ENCODE measurements around the gene CYTH3.
"Not testable (repeated sequence)": the region's sequence is repeated elsewhere in the genome, so short reads cannot be mapped to it uniquely, and the experiment has no call there.

The CYTH3 gene

DNA sequence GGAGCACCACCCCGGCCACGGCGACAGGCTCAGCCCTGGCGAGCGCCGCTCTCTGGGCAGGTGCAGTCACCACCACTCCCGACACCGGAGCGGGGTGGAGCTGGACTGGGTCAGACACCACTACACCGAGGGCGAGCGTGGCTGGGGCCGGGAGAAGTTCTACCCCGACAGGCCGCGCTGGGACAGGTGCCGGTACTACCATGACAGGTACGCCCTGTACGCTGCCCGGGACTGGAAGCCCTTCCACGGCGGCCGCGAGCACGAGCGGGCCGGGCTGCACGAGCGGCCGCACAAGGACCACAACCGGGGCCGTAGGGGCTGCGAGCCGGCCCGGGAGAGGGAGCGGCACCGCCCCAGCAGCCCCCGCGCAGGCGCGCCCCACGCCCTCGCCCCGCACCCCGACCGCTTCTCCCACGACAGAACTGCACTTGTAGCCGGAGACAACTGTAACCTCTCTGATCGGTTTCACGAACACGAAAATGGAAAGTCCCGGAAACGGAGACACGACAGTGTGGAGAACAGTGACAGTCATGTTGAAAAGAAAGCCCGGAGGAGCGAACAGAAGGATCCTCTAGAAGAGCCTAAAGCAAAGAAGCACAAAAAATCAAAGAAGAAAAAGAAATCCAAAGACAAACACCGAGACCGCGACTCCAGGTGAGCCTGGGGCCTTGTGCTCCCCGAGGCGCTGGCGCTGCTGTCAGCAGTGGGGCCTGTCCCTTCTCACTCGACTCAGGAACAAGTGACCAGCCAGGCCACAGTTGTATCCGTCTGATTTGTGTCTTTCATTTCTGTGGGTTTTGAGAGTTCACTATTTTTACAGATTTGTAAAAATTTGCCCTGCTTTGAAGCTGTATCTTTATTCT is 117.7 kb downstream of the CYTH3 start:
- FAIRE-seq (no peak), DNase-seq (ENCODE audit: low spot score) (no peak)

DNA sequence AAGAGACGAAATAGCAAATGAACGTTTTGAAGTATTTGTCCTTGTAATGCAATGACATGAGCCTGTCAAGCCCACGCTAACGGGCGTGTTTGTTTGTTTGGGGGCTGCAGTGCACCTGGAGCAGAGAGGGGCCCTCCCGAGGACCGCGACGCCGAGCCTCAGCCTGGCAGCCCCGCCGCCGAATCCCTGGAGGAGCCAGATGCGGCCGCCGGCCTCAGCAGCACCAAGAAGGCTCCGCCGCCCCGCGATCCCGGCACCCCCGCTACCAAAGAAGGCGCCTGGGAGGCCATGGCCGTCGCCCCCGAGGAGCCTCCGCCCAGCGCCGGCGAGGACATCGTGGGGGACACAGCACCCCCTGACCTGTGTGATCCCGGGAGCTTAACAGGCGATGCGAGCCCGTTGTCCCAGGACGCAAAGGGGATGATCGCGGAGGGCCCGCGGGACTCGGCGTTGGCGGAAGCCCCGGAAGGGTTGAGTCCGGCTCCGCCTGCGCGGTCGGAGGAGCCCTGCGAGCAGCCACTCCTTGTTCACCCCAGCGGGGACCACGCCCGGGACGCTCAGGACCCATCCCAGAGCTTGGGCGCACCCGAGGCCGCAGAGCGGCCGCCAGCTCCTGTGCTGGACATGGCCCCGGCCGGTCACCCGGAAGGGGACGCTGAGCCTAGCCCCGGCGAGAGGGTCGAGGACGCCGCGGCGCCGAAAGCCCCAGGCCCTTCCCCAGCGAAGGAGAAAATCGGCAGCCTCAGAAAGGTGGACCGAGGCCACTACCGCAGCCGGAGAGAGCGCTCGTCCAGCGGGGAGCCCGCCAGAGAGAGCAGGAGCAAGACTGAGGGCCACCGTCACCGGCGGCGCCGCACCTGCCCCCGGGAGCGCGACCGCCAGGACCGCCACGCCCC is 118.5 kb downstream of the CYTH3 start:
- DNase-seq (ENCODE audit: low spot score), result no peak
- FAIRE-seq, result no peak

DNA sequence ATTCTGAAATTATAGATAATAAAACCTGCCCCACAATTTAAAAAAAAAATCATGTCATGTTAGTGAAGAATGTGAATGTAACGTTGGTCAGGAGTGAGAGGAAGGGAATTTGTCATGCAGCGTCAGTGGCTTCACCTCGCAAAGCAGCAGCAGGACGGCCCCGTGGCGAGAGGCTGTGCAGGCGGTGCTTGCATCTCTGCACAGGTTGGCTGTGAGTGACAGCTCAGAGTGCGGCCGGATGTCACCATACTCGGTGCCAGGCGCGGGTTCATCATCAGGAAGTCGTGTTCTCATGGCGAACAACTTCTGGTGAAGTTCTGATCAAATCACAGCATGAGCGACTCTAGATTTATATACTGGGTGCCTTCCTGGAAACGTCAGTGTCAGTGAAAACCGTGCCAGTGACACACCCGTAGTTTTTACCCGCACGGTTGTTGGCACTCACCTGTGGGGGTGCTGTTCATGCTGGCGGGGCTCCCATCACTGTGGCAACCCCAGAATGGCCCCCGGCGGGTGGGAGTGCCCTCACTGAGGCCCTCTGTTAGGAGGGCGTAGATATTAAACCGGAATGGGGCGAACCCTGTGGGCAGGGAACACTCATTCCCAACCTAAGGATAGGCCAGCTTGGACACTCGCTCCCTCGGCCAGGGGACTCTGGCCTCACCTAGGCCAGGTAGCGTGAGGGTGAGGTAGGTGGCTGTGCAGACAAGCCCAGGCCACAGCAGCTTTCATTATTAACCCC is 120.3 kb downstream of the CYTH3 start:
- no peak for FAIRE-seq
- DNase-seq (ENCODE audit: low spot score), result no peak

DNA sequence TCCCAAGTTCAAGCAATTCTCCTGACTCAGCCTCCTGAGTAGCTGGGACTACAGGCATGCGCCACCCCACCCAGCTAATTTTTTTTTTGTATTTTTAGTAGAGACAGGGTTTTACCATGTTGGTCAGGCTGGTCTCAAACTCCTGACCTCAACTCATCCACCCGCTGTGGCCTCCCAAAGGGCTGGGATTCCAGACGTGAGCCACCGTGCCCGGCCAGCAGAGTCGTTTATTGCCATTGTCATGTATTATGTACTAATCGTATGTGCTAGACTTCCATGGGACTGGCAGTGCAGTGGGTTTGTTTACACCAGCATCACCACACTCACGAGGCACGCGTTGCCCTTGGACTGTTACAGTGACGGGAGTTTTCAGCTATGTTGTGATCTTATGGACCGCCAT is 120.9 kb downstream of the CYTH3 start:
- DNase-seq (ENCODE audit: low spot score); FAIRE-seq: not testable (repeated sequence)

DNA sequence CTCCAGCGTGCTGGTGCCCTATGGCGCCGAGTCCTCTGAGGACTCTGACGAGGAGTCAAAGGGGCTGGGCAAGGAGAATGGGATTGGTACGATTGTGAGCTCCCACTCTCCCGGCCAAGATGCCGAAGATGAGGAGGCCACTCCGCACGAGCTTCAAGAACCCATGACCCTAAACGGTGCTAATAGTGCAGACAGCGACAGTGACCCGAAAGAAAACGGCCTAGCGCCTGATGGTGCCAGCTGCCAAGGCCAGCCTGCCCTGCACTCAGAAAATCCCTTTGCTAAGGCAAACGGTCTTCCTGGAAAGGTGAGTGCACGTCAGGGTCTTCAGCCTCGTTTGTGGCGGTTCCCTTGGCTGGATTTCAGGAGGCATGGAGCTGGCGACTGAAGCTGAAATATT is 122.4 kb downstream of the CYTH3 start:
- FAIRE-seq (no peak), DNase-seq (ENCODE audit: low spot score) (no peak)

DNA sequence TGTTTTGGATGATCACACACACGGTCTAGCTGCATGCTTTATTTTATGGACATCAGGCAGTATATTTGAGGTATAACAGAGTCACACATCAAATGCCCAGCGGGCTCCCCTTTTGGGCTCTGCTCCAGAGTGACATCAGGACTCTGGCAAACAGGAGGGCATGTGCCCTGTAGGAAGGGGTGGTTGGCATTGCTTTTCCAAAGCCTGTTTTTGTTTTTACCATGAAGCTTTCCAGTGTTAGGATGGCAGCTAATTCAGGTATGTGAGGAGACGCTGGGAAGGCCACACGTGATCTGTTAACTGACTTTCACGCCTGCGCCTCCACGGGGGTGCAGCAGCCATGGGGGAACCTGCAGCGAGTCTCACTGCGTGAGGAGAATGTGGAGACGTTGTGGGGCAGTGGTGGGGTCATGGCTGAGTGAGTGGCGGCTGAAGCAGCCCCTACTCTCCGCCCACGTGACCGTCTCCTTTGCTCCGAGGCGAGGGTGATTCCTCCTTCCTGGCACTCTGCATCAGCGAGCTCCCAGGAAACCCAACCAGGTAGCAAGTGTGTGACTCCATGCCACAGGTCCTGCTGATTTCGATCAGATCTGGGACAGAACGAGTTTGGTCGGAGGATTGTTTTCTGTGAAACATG is 123.6 kb downstream of the CYTH3 start:
- FAIRE-seq (no peak), DNase-seq (ENCODE audit: low spot score) (no peak)

DNA sequence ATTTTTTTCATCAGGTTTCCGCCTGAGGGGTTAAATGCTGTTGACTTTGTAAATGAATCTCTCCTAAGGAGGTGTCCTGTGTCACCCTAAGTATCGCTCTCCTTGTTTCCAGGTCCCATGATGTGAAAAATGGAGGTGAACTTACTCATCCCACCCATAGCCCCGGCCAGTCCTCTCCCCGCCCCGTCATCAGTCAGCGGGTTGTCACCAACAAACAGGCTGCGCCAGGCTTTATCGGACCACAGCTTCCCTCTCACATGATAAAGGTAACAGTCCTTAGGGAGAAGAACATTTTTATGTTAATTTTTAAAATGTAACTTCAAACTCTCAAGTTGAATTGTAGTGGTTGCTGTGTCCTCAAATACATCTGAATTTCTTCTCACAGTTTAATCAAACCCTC is 124.8 kb downstream of the CYTH3 start:
- FAIRE-seq (no peak), DNase-seq (ENCODE audit: low spot score) (no peak)

DNA sequence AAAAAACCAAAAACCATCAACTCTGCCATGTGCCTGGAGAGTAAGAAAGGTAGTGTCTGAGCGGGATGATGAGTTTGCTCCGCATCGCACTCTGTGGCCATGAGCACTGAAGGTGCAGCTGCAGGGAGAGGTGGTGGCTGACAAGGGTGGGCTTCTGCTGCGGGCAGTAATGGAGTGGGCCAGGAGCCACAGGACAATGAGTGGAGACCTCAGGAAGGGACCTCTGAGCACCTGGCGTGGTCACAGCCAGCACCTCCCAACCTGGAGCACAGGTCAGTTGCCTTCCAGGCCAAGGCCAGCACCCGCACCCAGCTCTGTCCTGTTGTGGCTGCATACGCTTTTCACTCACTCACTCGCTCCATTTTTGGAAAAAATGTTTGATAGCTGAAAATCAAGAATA is 125.8 kb downstream of the CYTH3 start:
- no peak for FAIRE-seq
- no peak for DNase-seq (ENCODE audit: low spot score)

DNA sequence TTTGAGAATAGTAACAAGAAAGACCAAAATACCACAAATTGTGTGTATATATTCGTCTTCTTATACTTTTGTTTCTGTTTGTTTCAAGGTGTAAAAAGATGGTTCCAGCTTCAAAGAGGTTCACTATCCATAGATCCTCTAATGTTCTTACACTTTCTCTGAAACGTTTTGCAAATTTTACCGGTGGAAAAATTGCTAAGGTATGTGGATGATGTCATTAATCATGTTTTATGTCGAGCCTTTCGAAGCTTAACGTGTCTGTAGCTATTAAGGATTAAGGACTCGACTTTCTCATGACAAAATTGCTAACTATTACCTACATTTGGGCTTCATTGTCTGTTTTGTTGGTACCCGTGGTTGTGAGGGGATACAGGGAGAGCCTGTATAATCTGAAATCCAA is 128.4 kb downstream of the CYTH3 start:
- FAIRE-seq, result no peak
- DNase-seq (ENCODE audit: low spot score), result no peak

DNA sequence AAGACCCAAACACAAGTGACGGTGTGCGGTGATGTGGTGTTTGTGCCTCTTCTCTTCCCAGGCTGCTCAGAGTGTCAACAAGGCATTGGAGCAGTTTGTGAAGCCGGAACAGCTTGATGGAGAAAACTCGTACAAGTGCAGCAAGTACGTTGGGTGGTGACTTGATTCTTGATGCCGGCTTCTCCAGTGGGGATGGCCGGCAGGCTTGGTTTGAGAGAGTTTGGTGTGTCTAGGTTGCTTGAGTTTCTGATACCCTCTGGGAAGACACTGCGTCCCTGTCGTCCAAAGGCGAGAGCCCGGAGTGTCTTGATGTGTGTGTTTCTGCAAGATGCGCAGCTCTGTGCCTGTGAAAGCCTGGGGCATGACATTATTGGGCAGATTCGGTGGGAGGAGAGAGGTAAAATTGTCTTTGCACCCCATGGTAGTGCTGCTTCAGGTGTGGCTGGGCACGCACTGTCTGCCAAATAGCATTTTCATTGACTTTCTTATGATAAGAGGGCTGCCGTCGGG is 129.5 kb downstream of the CYTH3 start:
- DNase-seq (ENCODE audit: low spot score), result no peak
- FAIRE-seq, result no peak

DNA sequence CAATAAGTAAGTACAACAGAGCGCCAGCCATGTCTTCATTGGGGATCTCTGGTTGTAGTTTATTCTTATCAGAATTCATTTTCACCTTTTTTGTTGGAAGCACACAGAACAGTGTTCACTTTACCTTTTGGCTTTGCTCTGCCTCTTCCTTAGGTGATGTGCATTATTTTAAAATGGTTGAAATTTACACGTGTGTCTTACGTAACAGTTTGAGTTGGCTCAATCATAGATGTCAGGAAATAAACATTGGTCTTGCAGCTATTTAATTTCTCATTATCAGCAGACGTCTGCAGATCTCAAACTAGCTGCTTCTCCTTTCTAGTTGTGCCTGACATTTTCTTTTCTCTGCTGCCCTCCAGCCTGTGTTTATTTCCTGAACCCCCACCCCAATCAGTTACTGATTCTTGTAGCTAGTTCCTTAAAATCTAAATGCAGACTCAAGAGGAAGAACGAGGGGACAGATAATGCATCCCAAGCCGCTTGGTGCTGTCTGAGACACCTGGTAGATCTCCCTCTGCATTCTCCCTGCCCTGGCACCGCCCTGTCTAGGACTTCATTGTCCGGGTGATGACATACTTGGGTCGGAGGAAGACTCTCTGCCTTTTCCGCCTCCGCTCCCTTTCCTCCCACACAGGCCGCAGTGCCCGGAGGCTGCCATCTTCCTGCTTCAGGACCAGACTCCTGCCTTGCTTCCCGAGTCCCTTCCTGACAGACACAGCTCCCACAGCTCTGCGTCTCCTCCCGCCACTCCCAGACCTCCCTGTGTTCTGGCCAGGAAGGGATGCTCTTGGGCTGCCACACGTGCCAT is 133.0 kb downstream of the CYTH3 start:
- FAIRE-seq (no peak), DNase-seq (ENCODE audit: low spot score) (no peak)

DNA sequence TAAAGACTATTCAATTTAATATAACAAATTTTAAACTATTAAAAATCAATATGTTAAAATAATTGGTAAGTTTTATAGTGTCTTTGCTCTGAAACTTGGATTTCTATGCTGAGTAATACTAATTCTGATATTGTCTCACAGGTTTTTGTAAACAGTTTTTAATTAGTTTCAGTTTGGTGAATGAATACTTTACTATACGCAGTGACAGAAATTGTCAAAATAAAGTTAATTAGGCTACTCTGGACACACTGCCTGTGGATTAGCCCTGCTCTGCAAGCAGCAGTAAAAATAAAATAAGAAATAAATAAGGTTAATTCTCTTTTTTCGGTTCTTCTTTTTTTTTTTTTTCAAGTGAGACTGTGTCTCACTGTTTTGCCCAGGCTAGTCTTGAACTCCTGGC is 135.9 kb downstream of the CYTH3 start:
- peak; percentile 30 for FAIRE-seq
- no peak for DNase-seq (ENCODE audit: low spot score)

DNA sequence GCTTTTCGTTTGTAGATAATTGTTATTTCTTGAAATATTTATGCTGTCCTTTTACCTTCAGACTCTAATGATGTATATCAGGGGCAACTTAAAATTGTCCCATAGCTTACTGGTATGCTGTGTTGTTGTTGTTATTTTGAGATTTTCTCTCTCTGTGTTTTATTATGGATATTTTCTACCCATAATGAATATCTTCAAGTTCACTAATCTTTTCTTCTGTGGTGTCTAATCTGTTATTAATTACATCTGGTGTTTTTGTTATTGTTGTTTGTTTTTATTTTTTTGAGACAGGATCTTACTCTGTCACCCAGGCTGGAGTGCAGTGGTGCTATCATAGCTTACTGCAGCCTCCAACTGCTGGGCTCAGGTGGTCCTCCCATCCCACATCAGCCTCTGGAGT is 139.2 kb downstream of the CYTH3 start:
- no peak for FAIRE-seq

DNA sequence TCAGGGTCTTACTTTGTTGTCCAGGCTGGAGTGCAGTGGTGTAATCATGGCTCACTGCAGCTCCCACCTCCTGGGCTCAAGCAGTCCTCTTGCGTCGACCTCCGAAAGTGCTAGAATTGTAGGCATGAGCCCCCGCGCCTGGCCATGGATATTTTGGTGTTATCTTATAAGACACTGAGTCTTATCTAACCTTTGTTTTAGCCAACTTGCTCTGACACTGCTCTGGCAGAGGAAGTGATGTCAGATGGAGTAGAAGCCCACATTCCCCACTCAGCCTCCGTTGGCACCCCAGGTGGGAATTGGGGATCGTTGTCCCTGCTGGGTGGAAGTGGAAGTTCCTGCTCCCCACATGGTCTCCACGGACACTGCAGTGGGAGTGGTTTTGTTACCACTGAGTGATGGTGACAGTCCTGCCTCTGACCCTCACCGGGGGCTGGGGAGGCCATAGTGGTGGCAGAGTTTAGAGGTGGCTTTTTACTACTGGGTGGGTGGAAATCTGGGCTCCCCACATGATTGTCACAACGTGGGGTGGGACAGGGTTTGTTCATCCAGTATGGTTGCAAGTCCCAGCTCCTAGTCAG is 142.3 kb downstream of the CYTH3 start:
- FAIRE-seq, result no peak
- DNase-seq (ENCODE audit: low spot score), result no peak

More for the DNA sequence above, 139.2 kb downstream of the CYTH3 start:
- DNase-seq (ENCODE audit: low spot score), result no peak

DNA sequence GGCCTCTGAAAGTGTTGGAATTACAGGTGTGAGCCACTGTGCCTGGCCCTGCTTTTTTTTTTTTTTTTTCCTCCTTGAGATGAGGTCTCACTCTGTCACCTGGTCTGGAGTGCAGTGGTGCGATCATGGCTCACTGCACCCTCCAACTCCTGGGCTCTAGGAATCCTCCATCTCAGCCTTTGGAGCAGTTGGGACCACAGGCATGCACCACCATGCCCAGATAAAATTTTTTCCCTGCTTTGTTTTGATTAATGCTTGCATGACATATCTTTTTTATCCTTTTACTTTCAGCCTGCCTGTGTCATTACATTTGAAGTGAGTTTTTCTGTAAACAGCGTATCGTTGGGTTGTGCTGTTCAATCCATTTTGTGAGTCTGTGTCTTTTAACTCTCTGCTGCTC is 144.2 kb downstream of the CYTH3 start:
- FAIRE-seq (no peak), DNase-seq (ENCODE audit: low spot score) (no peak)

DNA sequence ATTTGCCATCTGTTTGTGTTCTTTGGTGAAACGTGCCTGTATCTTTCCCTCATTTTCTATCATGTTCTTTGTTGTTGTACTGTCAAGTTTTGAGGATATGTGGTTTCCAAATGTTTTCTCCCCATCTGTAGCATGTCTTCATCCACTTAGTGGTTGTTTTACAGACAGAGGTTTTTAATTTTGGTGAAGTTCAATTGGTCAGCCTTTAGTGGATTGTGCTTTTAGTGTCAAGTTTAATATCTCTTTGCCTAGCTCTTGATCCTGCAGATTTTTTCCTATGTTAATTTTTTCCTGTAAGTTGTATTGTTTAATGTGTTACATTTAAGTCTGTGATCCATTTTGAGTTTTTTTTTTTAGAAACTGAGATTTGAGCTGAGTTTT is 145.3 kb downstream of the CYTH3 start:
- DNase-seq (ENCODE audit: low spot score) (no peak), FAIRE-seq (no peak)

DNA sequence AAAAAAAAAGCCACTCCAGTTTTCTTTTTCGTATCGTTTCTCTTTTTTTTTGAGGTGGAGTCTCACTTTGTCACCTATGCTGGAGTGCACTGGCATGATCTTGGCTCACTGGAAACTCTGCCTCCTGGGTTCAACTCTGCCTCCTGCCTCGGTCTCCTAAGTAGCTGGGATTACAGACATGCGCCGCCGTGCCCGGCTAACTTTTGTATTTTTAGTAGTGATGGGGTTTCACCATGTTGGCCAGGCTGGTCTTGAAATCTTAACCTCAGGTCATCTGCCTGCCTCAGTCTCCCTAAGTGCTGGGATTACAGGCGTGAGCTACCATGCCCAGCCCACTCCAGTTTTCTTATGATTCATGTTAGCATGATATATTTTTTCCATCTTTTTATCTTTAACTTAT is 148.6 kb downstream of the CYTH3 start:
- no peak for FAIRE-seq

DNA sequence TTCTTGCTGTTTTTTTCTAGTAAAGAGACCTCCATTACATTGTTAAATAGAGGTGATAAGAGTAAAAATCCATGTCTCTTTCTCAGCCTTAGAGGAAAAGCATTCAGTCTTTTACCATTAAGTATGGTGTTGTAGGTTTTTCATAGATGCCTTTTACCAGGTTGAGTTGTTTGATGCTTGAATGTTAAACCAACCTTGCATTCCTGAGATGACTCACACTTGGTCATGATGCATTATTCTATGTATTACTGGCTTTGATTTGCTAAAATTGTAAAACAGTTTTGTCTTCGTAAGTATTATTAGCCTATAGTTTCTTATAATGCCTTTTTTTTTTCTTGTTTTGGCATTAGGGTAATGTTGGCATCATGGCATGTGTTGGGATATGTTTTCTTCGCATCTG is 151.3 kb downstream of the CYTH3 start:
- DNase-seq (ENCODE audit: low spot score), result no peak
- no peak for FAIRE-seq

More for the DNA sequence above, 148.6 kb downstream of the CYTH3 start:
- DNase-seq (ENCODE audit: low spot score), result no peak

DNA sequence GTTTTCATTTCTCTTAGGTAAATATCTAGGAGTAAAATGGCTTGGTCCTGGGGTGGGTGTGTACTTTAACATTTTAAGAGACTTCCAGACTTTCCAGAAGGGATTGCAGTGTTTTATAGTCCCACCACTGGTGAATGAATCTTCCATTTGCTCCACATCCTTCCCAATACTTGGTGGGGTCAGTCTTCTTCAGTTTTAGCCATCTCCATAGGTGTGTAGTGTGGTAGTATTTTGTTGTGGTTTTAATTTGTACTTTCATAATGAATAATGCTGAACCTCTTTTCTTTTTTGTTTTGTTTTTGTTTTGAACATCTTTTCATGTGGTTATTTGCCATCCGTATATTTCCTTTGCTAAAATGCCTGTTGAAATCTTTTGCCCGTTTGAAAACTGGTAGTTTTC is 154.9 kb downstream of the CYTH3 start:
- no peak for FAIRE-seq
- no peak for DNase-seq (ENCODE audit: low spot score)

DNA sequence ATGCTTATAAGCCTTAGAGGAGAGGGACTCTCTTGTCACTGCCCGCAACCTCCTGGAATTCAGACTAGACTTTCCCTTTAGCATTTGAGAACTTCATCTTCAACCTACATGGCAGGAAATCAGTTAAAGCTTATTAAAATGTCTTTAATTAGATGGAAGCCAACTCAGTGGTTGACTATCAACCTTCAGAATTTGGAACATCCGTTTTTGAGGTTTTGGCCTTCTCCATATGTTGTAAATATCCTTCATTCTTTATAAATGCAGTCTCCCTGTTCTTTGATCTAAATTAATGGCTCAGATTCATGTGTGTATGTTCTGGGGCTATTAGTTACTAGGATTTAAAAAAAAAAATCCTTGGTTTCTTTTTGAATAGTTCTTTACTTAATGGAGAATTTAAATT is 156.2 kb downstream of the CYTH3 start:
- DNase-seq (ENCODE audit: low spot score) (no peak), FAIRE-seq (no peak)

Measured in RCC 7860 (cell line).